ENCODE results near the gene COA5.

- TF ChIP-seq CTCF (IDR thresholded peaks at IDR 0.05; ENCODE audit: insufficient read depth, low read length, poor library complexity, severe bottlenecking) (no peak), EZH2phosphoT487 (conservative IDR thresholded peaks at IDR 0.05; ENCODE audit: low read length) (no peak)
These were observed 38.0 kb downstream of the COA5 start for GRCh38 chr2:98570356-98570755.

All from SU-DHL-6 (cell line).